GM18519 (cell line): Measurements from ENCODE around the gene ZNF430.

Experiments
- ATAC-seq: cut with Tn5 transposase; IDR thresholded peaks from one replicate; pipeline ENCODE4 v1.9.1; 2021; ENCODE audit warnings: mild to moderate bottlenecking, moderate library complexity; ENCODE audit not compliant: unreplicated experiment, low FRiP score

ZNF430 gene

GRCh38 chr19:21109116-21109515 lies 88.7 kb downstream of the ZNF430 start:
- no peak for ATAC-seq
